ENCODE data around the gene COG1. TPM values are rescaled to one million over a fixed set of nuclear protein-coding genes. Genes with fewer than 3 reads are reported as not detected.

Gene COG1
- total and polyA plus RNA-seq, 2 of the 8 experiments (the other 6 are each of a cell fraction or from before 2014, with no cell fraction given) = 11.0 to 19.5 TPM

GRCh38 chr17:73232587-73233373 is 39.9 kb downstream of the COG1 start (continued):
- TF ChIP-seq ATF3 (IDR thresholded peaks at IDR 0.05; ENCODE audit: insufficient read depth, low read depth, low read length) (no peak), CBX5 (IDR thresholded peaks at IDR 0.05; ENCODE audit: low read depth, low read length) (no peak), RAD21 (IDR thresholded peaks at IDR 0.05 in 1 of 2, conservative IDR thresholded peaks at IDR 0.05 in 1 of 2; ENCODE audit: low read depth in 2 of 2, low read length in 2 of 2) (no peak), JUND (IDR thresholded peaks at IDR 0.05; ENCODE audit: low read length) (no peak), SRF (IDR thresholded peaks at IDR 0.05; ENCODE audit: low read depth, low read length) (no peak)
